Stimulated activated naive B cell treated with anti-CD40 and anti-IgM and Interleukin-4, amounts not matched to agents 10 μg/mL and 1 μg/mL and 100 μg/mL, for 72 hours (primary cell): ENCODE measurements around the gene SAPCD2.
"Not testable (repeated sequence)": the region's sequence is repeated elsewhere in the genome, so short reads cannot be mapped to it uniquely, and the experiment has no call there.

Source experiments
- ATAC-seq, 2 donors: fragments of 150-1000 bp; cut with Tn5 transposase; replicated peaks; 2 replicates each; pipeline ENCODE4 v1.10.0; 2021; ENCODE audit warnings: moderate library complexity in 1 of 2
- DNase-seq: peaks from one replicate; pipeline ENCODE4 v3.0.0; 2021
- H3K27ac Mint-ChIP-seq: one replicate; pipeline ENCODE4 v1.8.0; 2022; ENCODE audit warnings: mild to moderate bottlenecking, mixed read lengths
- H3K27me3 Mint-ChIP-seq, 2 donors: one replicate each; pipeline ENCODE4 v1.8.0; 2022; ENCODE audit warnings: mixed read lengths in 2 of 2
- H3K36me3 Mint-ChIP-seq, 2 donors: one replicate each; pipeline ENCODE4 v1.8.0; 2022; ENCODE audit warnings: mixed read lengths in 2 of 2, mild to moderate bottlenecking in 1 of 2
- H3K4me1 Mint-ChIP-seq, 2 donors: one replicate each; pipeline ENCODE4 v1.8.0; 2022; ENCODE audit warnings: mixed read lengths in 2 of 2, mild to moderate bottlenecking in 1 of 2
- H3K4me3 Mint-ChIP-seq, 2 donors: one replicate each; pipeline ENCODE4 v1.8.0; 2022; ENCODE audit warnings: mild to moderate bottlenecking in 2 of 2, mixed read lengths in 2 of 2, moderate library complexity in 1 of 2
- H3K9me3 Mint-ChIP-seq, 2 donors: one replicate each; pipeline ENCODE4 v1.8.0; 2022; ENCODE audit warnings: mixed read lengths in 2 of 2, mild to moderate bottlenecking in 1 of 2

The SAPCD2 gene

GRCh38 chr9:137070201-137070905, at the start of gene SAPCD2:
Gene SAPCD2 (minus strand): TSS chr9:137070557. CDS start chr9:137070460, 97 bp downstream.
- ATAC-seq = peak; percentile 93
- Mint-ChIP-seq H3K9me3 (no peaks in the 10 kb centered on the region), H3K4me3 (peak within 1 kb of the TSS; percentile 75 to 80), H3K4me1 (peaks cover 21 to 28% of the 10 kb centered on the region in 2 donors), H3K36me3 (no peaks in the 10 kb centered on the region), H3K27me3 (peaks cover 3 to 4% of the 10 kb centered on the region in 2 donors), H3K27ac (peak within 1 kb of the TSS; percentile 82)
- DNase-seq = peak; percentile 78

GRCh38 chr9:137118092-137118603, 47.8 kb upstream of the SAPCD2 start:
- peaks cover 21 to 57% of the 10 kb centered on the region in 2 donors for H3K4me1 Mint-ChIP-seq
- not testable (repeated sequence) for H3K27ac Mint-ChIP-seq

GRCh38 chr9:137117269-137117731, 46.9 kb upstream of the SAPCD2 start:
- peaks cover 19 to 50% of the 10 kb centered on the region in 2 donors for H3K4me1 Mint-ChIP-seq
- peaks cover 0 to 4% of the 10 kb centered on the region in 2 donors for H3K36me3 Mint-ChIP-seq
- H3K4me3 Mint-ChIP-seq = no peak overlapping the region

More at GRCh38 chr9:137118092-137118603, 47.8 kb upstream of the SAPCD2 start:
- not testable (repeated sequence) for H3K27me3 Mint-ChIP-seq, H3K4me3 Mint-ChIP-seq, H3K36me3 Mint-ChIP-seq, ATAC-seq, DNase-seq, H3K9me3 Mint-ChIP-seq

GRCh38 chr9:137116728-137117127, 46.4 kb upstream of the SAPCD2 start:
- Mint-ChIP-seq H3K27ac (peak overlapping the region; percentile 28), H3K4me3 (no peak overlapping the region), H3K9me3 (no peaks in the 10 kb centered on the region), H3K4me1 (peaks cover 14 to 44% of the 10 kb centered on the region in 2 donors), H3K36me3 (peaks cover 0 to 4% of the 10 kb centered on the region in 2 donors), H3K27me3 (no peaks in the 10 kb centered on the region)
- no peak for DNase-seq
- no peak for ATAC-seq

More at GRCh38 chr9:137117269-137117731, 46.9 kb upstream of the SAPCD2 start:
- Mint-ChIP-seq H3K27me3 (no peaks in the 10 kb centered on the region), H3K27ac (peak overlapping the region; percentile 28), H3K9me3 (no peaks in the 10 kb centered on the region)
- ATAC-seq = no peak
- no peak for DNase-seq

GRCh38 chr9:137116027-137116507, 45.7 kb upstream of the SAPCD2 start:
- H3K27ac Mint-ChIP-seq = no peak overlapping the region
- H3K27me3 Mint-ChIP-seq = no peaks in the 10 kb centered on the region
- no peak for DNase-seq
- peaks cover 3 to 4% of the 10 kb centered on the region in 2 donors for H3K36me3 Mint-ChIP-seq
- H3K4me1 Mint-ChIP-seq = peaks cover 14 to 41% of the 10 kb centered on the region in 2 donors
- no peak for ATAC-seq
- peak overlapping the region in 1 of 2 donors; percentile 48 for H3K4me3 Mint-ChIP-seq
- no peaks in the 10 kb centered on the region for H3K9me3 Mint-ChIP-seq

GRCh38 chr9:137115394-137116026, 45.2 kb upstream of the SAPCD2 start:
- Mint-ChIP-seq H3K4me1 (peaks cover 14 to 36% of the 10 kb centered on the region in 2 donors), H3K27ac (peak overlapping the region; percentile 25), H3K27me3 (no peaks in the 10 kb centered on the region), H3K9me3 (no peaks in the 10 kb centered on the region), H3K36me3 (peaks cover 6 to 8% of the 10 kb centered on the region in 2 donors), H3K4me3 (peak overlapping the region; percentile 67 to 70)
- ATAC-seq (no peak), DNase-seq (no peak)

GRCh38 chr9:137114613-137115393, 44.4 kb upstream of the SAPCD2 start, which contains the start of gene DPP7:
Gene DPP7 (minus strand): TSS chr9:137114733. CDS start chr9:137114713, 20 bp downstream.
- H3K4me3 Mint-ChIP-seq = peak within 1 kb of the TSS; percentile 84 to 85
- peaks cover 7 to 11% of the 10 kb centered on the region in 2 donors for H3K36me3 Mint-ChIP-seq
- H3K27ac Mint-ChIP-seq = peak within 1 kb of the TSS; percentile 92
- no peaks in the 10 kb centered on the region for H3K27me3 Mint-ChIP-seq
- peaks cover 14 to 31% of the 10 kb centered on the region in 2 donors for H3K4me1 Mint-ChIP-seq
- peak; percentile 75 for DNase-seq
- ATAC-seq = peak; percentile 88 to 93
- H3K9me3 Mint-ChIP-seq = no peaks in the 10 kb centered on the region

- peak; percentile 31 to 33 for ATAC-seq
- no peaks in the 10 kb centered on the region for H3K9me3 Mint-ChIP-seq
- H3K36me3 Mint-ChIP-seq = peaks cover 8 to 14% of the 10 kb centered on the region in 2 donors
- no peaks in the 10 kb centered on the region for H3K27me3 Mint-ChIP-seq
- DNase-seq = no peak
- peak overlapping the region; percentile 82 for H3K27ac Mint-ChIP-seq
- H3K4me3 Mint-ChIP-seq = peak overlapping the region; percentile 76 to 77
- peaks cover 11 to 27% of the 10 kb centered on the region in 2 donors for H3K4me1 Mint-ChIP-seq
These were observed 43.9 kb upstream of the SAPCD2 start for GRCh38 chr9:137114220-137114612.

- DNase-seq (no peak), ATAC-seq (peak; percentile 33 to 40)
- Mint-ChIP-seq H3K27ac (peak overlapping the region; percentile 92), H3K27me3 (no peaks in the 10 kb centered on the region), H3K4me1 (peaks cover 5 to 22% of the 10 kb centered on the region in 2 donors), H3K36me3 (peaks cover 12 to 14% of the 10 kb centered on the region in 2 donors), H3K9me3 (no peaks in the 10 kb centered on the region), H3K4me3 (peak overlapping the region; percentile 84 to 85)
These were observed 43.2 kb upstream of the SAPCD2 start for GRCh38 chr9:137113385-137114159.

GRCh38 chr9:137112564-137113384, 42.4 kb upstream of the SAPCD2 start:
- Mint-ChIP-seq H3K9me3 (no peaks in the 10 kb centered on the region), H3K36me3 (peaks cover 16 to 20% of the 10 kb centered on the region in 2 donors), H3K4me3 (peak overlapping the region; percentile 84 to 85), H3K27ac (peak overlapping the region; percentile 92), H3K27me3 (no peaks in the 10 kb centered on the region), H3K4me1 (peaks cover 4 to 20% of the 10 kb centered on the region in 2 donors)
- DNase-seq (no peak), ATAC-seq (no peak)

GRCh38 chr9:137111788-137112563, 41.6 kb upstream of the SAPCD2 start:
- ATAC-seq (no peak), DNase-seq (no peak)
- Mint-ChIP-seq H3K9me3 (no peaks in the 10 kb centered on the region), H3K4me3 (no peak overlapping the region), H3K27me3 (no peaks in the 10 kb centered on the region), H3K4me1 (peaks cover 3 to 16% of the 10 kb centered on the region in 2 donors), H3K27ac (no peak overlapping the region), H3K36me3 (peaks cover 19 to 20% of the 10 kb centered on the region in 2 donors)
